GM18502 (cell line): ENCODE measurements around the gene MRGPRD.
"Not testable (repeated sequence)": the region's sequence is repeated elsewhere in the genome, so short reads cannot be mapped to it uniquely, and the experiment has no call there.

Experiments
- ATAC-seq: cut with Tn5 transposase; IDR thresholded peaks from one replicate; pipeline ENCODE4 v1.9.1; 2021; ENCODE audit warnings: mild to moderate bottlenecking; ENCODE audit not compliant: unreplicated experiment, poor library complexity

MRGPRD gene

GRCh38 chr11:69006816-69007215 is 26.0 kb upstream of the MRGPRD start:
- ATAC-seq, result no peak

GRCh38 chr11:69005631-69006368 is 25.0 kb upstream of the MRGPRD start:
- no peak for ATAC-seq

DNA sequence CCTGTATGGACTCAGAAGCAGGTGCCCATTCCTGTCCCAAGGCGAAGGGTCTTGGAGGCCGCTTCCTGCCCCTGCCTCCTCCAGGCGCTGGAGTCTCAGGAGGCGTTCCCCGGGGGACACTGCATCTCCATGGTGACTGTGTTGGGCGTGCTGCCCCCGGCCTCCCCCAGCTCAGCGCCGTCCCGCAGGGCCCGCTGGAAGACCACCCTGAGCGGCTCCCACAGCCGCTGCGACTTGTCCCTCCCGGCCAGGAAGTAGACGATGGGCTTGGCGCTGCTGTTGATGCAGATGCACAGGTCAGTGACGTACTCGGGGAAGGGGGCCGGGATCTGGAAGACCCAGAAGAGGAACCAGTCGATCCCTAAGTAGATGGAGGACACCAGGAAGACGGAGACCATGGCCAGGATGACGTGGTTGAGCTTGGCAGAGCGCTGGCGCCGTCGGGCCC is 24.4 kb upstream of the MRGPRD start:
- ATAC-seq, result no peak

DNA sequence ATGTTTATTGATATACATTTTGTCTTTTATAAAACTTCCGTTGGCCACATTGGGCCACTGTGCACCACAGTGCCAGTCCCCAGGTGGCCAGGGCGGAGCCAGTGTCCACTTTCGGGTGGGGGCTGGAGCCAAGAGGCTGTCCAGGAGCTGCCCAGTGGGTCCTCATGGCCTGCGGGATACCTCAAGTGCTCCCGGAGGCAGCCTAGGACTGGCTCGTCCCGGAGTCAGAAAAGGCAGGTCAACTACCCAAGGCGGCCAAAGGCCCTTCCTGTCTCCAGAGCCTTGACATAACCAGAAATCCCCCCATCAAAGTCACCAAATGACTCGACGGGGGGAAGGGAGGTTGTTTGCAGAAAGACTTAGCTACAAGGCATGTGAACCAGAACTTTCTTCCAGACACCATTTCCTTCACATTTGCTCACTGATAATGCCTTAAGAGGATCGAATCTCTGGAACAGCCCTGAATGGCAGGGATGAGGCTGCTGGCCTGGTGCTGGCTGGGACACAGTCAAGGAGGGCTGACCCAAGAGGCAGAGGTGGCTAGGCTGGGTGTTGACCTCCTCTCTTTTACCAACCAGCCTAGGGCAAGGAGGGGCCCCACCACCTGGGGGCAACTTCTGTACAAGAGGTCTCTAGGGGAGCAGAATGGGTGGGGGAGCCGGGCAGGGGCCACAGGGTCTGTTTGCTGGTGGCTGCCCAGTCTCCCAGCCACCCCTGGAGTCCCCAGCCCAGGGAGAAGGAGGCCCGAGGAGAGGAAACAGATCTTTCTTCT is 23.8 kb upstream of the MRGPRD start:
- ATAC-seq, result no peak

- no peak for ATAC-seq
Measured at GRCh38 chr11:69003866-69004367, 23.1 kb upstream of the MRGPRD start.

- no peak for ATAC-seq
Measured at GRCh38 chr11:69003301-69003865, 22.6 kb upstream of the MRGPRD start.

DNA sequence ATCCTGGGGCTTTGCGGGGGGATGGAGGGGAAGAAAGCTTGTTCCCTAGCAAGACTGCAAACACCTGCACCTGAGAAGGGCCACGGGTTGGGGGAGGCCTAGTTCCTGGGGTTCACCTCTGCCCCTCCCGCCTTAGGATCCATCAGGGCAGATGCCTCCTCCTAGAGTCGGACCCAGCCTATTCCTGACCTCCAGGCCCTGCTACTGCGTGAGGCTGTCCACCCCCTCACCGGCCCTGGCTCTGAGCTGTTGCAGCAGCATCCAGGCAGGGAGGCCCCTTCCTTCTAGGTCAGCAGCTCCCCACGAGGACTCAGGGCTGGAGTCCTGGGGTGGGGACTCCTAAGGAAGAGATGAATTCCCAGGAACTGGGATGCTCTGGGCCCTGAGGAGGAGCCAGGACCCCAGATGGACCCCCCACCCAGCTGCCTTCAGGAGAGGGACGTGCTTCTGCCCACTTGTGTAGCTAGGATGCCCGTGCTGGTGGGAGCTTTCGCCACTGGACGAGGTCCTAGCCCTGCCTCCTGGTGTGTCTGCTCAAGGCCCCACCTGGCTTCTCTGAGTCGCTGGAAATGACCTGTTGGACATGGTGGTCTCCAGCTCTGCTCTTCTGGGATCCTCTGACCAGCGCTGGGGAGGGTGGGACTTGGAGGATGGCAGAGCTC is 21.9 kb upstream of the MRGPRD start:
- ATAC-seq, result no peak

DNA sequence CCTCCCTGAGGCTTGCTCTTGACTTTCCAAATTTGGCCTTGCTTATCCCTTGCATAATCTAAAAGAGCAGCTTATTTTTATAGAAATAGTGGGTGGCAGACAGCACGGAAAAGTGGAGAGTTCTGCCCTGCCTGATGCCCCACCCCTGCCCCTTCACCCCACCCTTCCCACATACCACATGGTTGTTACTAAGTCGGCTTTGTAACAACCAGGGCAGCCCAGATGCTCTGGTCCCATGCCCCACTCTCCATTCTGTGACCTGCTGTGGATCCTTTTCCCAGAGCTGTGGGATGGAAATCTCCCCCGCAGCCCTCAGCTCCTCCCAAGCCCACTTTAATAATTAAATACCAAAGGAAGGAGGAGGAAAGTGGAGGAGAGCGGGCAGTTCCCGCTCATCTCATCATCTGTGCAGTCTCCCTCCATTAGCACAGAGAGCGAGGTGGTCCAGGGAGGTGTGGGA is 21.4 kb upstream of the MRGPRD start:
- no peak for ATAC-seq

DNA sequence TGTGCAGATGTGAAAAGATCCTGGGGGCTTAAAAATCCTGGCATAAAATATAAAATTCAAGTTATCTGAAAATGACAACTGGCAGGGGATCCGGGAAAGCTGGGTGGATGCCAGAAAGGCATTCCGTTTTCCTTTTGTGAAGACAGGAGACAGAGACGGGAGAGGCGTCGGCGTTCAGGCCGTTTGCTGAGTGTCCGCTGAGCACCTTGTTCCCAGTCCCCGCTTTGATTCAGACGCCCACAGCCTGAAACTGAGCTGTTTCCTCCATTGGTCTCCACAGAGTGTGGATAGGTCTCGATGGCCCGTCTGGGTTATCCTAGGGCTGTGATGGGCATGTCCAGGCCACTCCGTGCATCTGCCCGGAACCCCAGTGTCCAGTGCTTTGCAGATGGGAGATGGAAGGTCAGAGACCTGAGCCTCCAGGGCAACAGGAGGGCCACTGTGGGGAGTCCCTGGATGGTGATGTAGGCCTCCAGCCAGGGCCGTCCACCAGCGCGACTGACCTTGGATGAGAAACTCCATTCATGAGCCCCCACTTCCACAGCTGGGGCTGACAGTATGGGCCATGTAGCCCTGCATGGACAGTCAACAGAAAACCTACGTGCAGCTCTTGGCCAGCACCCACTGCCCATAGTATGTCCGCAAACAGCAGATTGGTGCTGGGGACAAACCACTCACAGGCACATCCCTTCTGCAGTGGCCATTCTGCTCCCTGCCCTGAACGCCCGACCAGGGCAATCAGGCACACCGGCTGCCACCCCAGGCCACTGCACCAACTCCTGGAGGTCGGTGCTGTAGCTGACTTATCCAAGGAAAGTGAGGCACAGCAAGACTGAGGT is 20.7 kb upstream of the MRGPRD start:
- ATAC-seq, result no peak

DNA sequence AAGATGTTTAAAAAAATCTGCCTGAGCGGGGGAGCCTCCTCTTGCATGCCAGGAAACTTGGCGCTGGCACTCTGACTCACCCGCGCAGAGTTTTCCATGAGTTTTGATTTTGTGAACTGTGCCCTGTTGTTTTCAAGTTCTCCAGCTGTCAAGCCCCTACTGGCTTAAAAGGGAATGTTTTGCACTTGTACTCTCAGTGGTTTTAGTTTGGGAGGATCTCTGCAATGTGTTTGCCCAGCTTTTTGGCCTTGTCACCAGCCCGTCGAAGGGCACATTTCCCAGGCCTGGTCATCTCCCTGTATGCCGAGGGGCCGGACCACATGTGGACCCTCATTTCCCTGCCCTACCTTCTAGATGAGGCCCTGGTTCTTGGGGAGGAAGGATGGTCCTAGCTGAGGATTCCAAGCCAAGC is 20.1 kb upstream of the MRGPRD start:
- no peak for ATAC-seq

- no peak for ATAC-seq
Measured at GRCh38 chr11:69000391-69000790, 19.6 kb upstream of the MRGPRD start.

DNA sequence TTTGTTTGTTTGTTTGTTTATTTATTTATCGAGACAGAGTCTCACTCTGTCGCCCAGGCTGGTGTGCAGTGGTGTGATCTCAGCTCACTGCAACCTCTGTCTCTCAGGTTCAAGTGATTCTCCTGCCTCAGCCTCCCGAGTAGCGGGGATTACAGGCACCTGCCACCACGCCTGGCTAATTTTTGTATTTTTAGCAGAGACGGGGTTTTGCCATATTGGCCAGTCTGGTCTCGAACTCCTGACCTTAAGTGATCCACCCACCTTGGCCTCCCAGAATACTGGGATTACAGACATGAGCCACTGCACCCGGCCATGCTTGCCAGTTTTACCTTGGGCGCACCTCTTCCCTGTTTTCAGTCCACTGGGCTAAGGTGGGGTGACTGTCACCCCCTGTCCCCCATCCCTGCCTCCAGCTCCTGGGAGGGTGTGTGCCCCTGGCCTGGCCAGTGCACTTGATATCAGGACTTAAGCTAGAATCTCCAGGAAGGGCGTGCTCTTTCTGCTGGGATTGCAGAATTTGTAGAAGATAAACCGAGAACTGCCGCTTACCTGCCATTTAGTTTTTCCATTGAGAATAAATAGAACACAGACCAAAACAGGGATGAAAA is 19.1 kb upstream of the MRGPRD start:
- not testable (repeated sequence) for ATAC-seq

GRCh38 chr11:68999093-68999747 is 18.4 kb upstream of the MRGPRD start:
- no peak for ATAC-seq

- ATAC-seq, result no peak
Measured at GRCh38 chr11:68998390-68998911, 17.7 kb upstream of the MRGPRD start.

DNA sequence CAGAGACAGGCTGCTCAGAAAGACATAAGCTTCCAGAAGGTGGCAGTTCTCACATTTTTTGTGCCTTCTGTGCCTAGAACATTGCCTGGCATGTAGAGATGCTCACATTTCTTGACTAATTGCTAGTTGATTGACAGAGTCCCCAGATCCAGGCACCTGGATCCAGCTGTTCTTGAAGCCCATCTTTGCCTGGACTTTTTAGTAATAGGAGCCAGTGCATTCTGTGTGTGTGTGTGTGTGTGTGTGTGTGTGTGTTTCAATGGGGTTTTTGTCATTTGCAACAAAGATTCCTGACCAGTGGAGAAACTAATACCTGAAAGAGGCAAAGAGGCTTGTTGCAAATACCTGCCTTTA is 17.2 kb upstream of the MRGPRD start:
- no peak for ATAC-seq

- ATAC-seq, result no peak
Measured at GRCh38 chr11:68997124-68997994, 16.6 kb upstream of the MRGPRD start.

DNA sequence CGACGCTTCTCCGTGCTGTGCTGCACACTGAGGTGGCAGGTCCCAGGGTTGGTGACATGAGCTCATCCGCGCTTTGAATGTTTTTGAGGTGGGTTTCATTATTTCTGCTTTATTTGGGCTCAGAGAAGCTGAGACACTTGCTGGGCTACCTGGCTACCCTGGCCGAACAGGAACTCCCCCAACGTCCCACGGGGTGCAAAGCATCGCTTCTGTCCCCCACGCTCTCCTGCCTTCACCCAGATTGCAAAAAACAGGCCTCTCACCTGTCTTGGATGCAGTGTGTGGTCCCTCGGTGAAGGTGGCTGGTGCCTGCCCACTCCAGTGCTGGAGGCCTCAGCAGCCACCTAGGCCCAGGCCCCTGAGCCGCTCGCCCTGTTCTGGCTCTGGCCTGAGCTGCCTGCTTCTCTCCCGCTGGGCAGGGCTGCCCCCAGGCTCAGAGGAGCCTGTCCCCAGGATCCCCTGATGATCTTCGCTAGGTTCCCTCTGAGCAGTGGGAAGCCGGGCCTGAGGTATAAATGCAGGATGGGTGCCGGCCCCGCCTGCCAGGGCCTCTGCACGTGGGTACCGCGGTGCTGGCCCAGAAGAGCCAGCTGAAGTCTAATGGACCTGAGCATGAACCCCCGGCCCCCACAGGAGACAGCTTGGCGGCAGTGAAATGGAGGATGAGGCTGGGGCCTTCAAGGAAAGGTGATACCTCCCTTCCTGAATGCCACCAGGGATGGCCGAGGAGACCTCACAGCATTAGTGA is 15.8 kb upstream of the MRGPRD start:
- ATAC-seq, result no peak
